ENCODE measurements around the gene KRTDAP. TPM values are rescaled to one million over a fixed set of nuclear protein-coding genes. Genes with fewer than 3 reads are reported as not detected.
"Not testable (repeated sequence)": the region's sequence is repeated elsewhere in the genome, so short reads cannot be mapped to it uniquely, and the experiment has no call there.

The KRTDAP gene
- polyA plus RNA-seq, 3 donors = 0.21 to 0.42 TPM; not detected in 1

DNA sequence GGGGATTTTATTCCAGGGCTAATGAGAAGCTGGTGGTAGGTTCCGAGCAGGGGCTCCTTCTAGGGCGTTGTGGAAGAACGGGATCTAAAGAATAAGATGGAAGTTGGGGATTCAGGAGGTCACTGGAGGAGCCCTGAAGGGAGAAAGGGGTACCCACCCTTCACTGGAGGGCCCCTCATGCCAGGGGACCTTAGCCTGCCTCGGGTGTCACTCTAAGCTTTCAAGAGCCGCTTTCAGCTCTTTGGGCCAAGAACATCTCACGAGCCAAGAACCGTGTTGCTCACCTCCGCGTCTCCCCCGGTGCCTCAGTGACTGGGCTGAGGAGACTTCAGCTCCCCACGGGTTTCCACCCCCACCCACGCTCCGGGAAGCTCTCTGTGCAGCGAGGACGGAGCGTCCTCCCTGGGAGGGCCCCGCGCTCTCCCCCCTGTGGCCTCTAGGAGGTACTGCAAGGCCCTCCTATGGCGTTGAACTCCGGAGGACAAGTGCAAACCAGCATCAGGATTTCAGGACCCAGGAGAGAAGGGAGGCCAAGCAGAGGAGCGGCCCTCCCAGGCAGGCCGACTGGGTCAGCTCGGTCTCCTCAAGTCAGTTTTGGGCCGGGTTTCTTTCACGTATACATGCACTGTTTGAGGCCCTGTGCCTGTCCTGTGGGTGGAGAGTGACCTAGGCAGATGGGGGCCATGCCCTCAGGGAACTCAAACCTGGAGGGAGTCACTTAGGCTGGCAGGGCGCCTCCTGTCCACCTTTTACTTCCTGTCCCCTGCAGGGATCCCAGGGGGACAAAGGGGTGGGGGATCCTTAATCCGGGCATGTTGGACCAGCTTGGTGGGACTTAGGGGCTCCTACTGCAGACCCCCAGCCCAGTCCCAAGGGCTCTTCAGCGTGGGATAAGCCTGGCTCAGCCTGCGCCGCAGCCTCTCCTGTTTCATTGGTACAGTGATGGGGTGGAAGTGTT, 5.1 kb upstream of the KRTDAP start:
- H3K27ac ChIP-seq (ENCODE audit: low read depth, low read length) = no peak overlapping the region
- WGBS, 3 donors = 24 to 26% (median 25%) methylated on average over 30 of the region's 30 CpGs

DNA sequence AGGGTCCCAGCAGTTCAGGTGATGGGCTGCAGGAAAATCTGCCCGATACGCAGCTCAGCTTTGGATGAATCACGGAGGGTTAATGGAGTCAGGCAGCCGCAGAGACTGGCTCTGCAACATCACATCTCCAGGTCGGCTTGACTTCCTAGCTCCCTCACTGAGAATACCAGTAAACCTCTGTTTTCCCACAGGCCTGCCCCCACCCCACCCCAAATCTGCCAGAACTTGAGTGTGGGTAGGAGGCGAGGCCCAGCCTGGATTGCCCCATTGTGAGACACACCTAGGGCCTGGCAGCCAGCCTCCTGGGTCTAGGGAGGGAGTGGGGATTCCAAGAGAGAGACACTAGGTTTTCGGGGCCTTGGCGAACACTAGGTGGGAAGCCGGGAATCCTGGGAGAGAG, 3.7 kb upstream of the KRTDAP start:
- no peak overlapping the region for H3K27ac ChIP-seq (ENCODE audit: low read depth, low read length)
- 89 to 91% (median 89%) methylated on average over 9 of the region's 9 CpGs for WGBS, 3 donors

DNA sequence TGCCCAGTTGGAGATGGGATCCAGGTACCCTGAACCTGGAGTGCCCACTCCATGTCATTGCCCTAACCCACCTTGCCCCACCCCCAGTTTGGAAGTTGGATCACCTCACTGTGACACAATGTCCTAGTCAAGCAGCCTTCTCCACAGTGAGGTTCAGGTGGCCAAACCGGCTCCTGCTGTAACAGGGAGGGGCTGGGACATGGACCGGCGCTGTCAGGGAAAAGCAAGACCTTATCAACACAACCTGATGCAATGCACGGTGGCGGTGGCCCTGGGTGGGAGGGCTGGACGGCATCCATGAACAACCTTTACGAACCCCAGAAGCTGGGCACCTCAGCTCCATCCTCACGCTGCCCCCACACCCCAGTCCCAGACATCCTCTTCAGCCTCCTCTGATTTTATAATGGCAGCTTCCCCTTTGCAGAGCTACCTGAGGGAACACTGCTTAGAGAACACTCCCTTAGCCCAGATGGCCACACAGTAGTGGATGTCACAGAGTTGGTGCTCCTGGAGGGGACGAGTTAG, 1.6 kb upstream of the KRTDAP start:
- H3K27ac ChIP-seq (ENCODE audit: low read depth, low read length) = no peak overlapping the region
- 85 to 90% (median 86%) methylated on average over 9 of the region's 9 CpGs for WGBS, 3 donors

DNA sequence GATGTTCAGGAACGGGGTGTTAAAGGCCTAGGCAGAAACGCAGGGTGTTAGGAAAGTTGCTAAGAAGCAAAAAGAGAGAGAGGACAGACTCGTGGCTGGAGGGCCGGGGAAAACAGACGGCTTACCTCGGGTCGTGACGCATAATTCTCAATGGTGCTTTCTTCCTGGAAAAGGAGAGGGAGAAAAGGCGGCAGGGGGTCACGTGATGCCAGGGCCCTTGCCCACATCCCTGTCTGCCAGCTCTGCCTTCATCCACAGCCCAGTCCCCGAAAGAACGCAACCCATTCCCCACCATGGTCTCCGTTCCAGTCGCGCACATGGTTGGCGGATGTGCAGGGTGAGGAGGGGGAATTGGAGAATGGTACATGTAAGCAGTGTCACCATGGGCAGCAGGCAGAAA, 1.6 kb downstream of the KRTDAP start:
- H3K27ac ChIP-seq (ENCODE audit: low read depth, low read length) = no peak overlapping the region
- 85 to 89% (median 86%) methylated on average over 15 to 16 of the region's 16 CpGs for WGBS, 3 donors

DNA sequence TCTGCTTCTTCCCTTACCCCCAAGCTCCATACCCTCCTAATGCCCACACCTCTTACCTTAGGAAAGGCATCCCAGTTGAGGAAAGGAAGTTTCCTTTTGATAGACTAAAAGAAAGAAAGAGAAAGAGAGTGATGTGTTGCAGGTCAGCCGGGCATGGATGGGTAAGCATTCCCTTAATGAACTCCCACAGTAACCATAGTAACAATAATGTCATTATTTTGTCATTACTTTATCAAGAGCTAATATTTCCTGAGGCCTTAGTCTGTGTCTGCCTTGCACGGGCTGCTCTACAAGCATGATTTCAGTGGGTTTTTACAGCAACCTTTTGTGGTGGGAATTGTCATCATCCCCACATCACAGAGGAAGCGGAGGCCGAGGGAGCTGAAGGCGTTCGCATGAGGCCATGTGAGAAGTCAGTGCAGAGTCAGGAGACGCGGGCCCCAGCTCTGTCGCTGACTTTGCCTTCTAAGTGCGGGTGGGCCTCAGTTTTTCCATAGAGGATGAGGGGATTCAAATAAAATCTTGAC, 2.5 kb downstream of the KRTDAP start:
- H3K27ac ChIP-seq (ENCODE audit: low read depth, low read length) = no peak overlapping the region
- WGBS, 3 donors = 90 to 95% (median 93%) methylated on average over 10 of the region's 10 CpGs

DNA sequence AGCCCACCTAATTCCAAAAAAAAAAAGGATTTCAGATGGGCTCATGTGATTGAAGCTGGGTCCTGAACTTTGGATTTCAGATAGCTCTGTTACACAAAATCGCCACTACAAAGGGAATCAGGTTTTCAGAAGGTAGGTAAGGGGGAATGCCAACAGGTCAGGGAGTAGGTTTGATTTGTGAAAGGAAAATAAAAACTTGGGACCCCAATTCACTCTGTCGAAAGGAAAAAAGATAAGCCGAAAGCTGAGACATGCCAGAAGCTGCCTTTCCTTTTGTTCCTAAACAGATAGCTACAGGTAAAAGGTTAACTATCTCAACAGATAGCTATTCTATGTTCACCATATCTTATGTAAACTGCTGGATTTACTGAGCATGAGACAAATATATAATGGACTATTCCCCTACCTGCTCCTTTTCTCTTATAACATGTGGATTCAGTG, 4.0 kb downstream of the KRTDAP start:
- WGBS, 3 donors = 33 to 89% (median 83%) methylated on average over 3 of the region's 3 CpGs
- no peak overlapping the region for H3K27ac ChIP-seq (ENCODE audit: low read depth, low read length)

DNA sequence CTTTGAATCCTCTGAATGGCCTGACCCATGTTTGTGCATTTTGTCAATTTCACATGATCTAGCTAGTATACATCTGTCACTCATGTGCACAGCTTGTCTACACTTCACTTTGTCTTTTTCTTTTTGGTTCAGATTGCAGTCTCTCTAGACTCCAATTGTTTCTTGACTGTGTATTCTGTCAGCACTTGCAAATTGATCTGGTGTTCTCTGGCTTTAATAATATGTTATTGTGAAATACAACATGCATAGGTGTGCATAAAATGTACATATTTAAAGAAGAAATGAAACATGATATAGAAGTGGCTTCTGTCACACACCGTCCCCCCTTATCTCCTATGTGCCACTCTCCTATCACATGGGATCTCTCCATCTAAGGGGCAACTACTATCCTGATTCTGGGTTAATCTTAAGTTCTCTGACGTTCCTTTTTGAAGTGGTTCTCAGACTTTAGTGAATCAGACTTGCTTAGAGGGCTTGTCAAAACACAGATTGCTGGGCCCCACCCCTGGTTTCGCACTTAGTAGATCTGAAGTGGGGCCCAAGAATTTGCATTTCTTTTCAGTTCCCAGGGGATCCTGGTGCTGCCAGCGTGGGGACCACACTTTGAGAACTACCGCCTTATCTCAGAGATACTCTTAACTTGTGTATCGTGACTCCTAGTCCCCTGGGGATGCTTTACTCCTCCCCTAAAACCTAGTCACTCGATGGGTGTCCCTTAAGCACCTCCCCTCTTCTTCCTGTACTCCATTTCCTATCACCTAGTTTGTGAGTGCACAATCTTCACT, 5.8 kb downstream of the KRTDAP start:
- H3K27ac ChIP-seq (ENCODE audit: low read depth, low read length) = no peak overlapping the region
- WGBS, 3 donors = 66 to 73% (median 70%) methylated on average over 7 of the region's 7 CpGs

DNA sequence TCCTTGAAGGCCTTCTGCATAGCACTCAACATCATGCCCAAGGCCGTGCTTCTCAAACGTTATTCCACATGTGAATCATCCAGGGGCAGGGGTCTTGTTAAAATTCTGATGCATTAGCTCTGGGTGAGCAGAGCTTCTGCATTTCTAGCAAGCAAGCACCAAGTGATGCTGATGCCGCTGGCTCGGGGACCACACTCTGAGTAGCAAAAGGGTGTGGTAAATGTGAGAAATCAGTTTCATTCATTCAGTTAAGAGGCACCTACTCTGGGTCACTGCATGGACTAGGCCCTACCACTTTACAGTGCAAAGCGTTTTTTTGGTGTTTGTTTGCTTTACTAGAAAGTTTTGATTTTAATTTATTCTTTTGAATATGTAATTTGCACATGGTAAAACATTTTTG, 7.2 kb downstream of the KRTDAP start:
- WGBS, 3 donors = 80 to 85% (median 83%) methylated on average over 5 of the region's 5 CpGs
- no peak overlapping the region for H3K27ac ChIP-seq (ENCODE audit: low read depth, low read length)

DNA sequence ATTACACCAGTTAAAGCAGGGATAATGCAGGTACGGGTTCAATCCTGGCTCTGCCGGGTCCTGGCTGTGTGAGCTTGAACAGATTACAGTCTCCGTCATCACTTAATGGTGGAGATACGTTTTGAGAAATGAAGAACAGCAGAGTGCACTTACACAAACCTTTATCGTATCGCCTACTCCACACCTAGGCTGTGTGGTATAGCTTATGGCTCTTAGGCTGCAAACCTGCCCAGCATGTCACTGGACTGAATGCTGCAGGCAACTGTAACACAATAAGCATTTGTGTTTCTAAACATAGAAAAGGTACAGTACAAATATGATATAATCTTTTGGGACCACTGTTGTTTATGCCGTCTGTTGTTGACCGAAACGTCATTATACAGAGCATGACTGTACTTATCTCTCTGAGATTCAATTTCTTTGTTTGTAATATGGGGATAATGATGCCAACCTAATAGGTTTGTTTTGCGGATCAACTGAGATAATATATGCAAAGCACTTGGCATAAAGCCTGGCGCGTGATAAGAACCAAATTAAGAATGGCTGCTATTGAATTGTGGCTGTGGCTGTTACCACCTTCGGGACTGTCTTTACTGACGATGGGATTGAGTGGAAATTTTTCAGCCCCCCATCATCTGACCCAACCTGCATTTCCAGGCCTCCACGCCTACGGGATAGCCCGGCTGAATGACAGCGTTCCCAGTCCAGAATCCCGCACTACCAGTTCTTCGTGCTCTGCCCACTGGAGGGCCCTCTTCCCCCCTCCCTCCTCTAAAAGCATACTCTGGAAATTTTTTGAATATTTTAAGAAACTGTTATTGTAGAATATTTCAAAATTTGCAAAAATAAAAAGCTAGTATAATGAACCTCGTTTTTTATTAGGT, 11.2 kb downstream of the KRTDAP start:
- 57 to 85% (median 83%) methylated on average over 21 of the region's 21 CpGs for WGBS, 3 donors
- no peak overlapping the region for H3K27ac ChIP-seq (ENCODE audit: low read depth, low read length)

DNA sequence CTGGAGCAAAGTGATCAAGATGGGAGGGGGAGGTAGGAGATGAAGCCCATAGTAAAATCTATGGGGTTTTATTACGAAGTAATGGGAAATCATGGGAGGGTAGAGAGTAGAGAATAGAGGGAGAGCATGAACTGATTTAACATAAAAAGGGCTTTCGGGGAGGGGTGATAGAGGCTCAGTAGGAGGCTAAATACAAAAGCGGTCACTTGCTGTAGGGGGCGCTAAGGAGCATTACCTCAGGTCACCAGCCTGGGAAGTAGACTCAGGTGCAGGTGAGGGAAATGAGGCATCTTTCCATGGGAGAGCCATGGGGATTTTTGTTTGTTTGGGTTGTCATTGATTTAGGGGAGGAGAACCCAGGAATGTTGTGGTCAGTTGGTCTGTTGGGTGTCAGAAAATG, 14.1 kb downstream of the KRTDAP start:
- no peak overlapping the region for H3K27ac ChIP-seq (ENCODE audit: low read depth, low read length)
- WGBS, 3 donors = 57 to 69% (median 59%) methylated on average over 4 of the region's 4 CpGs

DNA sequence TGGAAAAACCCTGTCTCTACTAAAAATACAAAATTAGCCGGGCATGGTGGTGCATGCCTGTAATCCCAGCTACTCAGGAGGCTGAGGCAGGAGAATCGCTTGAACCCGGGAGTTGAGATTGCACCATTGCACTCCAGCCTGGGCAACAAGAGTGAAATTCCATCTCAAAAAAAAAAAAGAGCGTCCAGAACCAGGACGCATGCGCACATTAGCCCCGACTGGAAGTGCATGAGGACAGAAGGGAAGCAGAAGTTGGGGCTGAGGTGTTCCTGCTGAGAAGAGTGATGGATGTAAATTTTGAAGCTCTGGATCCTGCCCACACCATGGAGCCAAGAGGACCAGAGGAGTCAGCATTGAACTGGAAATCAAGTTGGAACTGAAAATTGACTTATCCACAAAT, 15.7 kb downstream of the KRTDAP start:
- WGBS, 3 donors = 89 to 93% (median 89%) methylated on average over 7 of the region's 7 CpGs
- H3K27ac ChIP-seq (ENCODE audit: low read depth, low read length) = not testable (repeated sequence)

DNA sequence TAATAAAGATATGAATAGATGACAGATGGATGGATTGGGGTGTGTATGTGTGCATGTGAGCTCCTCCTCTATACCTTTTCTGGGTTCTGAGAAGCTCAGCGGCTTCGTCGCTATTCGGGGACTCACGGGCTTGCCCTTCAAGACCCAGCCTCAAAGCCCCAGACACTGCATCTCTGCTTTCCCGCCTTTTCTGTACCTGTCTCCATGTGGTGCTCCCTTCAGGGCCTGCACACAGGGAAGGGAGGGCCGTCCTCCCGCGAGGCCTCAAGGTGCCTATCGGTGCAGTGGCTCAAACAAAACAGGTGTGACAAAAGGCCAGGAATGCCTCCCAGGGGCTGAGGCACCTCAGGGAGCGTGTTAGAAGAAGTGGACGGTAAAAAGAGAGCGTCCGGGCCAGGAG, 16.2 kb downstream of the KRTDAP start:
- WGBS, 3 donors = 91 to 95% (median 94%) methylated on average over 14 of the region's 14 CpGs

DNA sequence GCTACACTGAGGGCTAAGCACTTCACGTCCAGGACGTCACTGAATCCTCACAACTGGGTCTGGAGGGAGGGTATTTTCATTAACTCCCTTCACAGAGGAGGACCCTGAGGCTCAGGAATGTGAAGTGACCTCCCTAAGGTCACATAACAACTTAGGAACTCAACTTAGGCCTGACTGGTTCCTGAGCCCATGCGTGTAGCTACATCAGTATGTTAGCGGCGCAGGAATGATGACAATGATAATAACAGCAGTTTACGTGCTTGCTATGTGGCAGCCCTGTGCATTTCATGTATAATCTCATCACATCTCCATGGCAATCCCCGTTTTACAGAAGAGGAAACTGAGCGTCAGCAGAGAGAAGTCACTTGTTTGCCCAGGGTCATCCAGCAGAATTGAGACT, 18.3 kb downstream of the KRTDAP start:
- WGBS, 3 donors = 85 to 92% (median 88%) methylated on average over 8 of the region's 8 CpGs
- H3K27ac ChIP-seq (ENCODE audit: low read depth, low read length) = no peak overlapping the region

More for the DNA sequence above, 16.2 kb downstream of the KRTDAP start:
- no peak overlapping the region for H3K27ac ChIP-seq (ENCODE audit: low read depth, low read length)

DNA sequence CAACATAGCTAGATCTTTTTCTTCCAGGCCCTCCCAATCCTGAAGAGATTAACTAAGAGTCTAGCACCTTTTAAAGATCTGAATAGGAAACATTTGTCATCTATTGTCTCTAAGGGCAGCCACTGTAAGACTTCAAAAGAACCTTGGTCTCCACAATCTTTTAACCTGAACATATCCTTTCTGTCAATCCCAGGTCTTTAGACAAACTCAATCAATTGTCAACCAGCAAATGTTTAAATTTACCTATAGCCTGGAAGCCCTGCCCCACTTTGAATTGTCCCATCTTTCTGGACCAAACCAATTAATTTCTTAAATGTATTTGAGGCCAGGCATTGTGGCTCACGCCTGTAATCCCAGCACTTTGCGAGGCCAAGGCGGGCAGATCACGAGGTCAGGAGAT, 19.2 kb downstream of the KRTDAP start:
- WGBS, 3 donors = 94 to 96% (median 95%) methylated on average over 4 of the region's 4 CpGs
- H3K27ac ChIP-seq (ENCODE audit: low read depth, low read length) = not testable (repeated sequence)

DNA sequence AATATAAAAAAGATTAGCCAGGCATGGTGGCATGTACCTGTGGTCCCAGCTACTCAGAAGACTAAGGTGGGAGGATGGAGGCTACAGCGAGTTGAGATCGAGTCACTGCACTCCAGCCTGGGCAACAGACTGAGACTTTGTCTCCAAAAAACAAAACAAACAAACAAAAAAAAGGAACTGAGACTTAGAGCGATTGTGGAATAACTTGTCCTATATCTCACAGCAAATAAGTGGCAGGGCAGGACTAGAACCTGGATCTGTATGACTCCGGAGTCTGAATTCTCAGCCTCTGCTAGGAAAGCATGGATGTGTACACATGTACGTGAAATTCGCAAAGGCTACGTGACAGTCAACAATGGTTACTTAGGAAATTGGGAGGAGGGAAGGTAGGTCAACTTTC, 20.1 kb downstream of the KRTDAP start:
- WGBS, 3 donors = 89 to 93% (median 91%) methylated on average over 7 of the region's 7 CpGs

DNA sequence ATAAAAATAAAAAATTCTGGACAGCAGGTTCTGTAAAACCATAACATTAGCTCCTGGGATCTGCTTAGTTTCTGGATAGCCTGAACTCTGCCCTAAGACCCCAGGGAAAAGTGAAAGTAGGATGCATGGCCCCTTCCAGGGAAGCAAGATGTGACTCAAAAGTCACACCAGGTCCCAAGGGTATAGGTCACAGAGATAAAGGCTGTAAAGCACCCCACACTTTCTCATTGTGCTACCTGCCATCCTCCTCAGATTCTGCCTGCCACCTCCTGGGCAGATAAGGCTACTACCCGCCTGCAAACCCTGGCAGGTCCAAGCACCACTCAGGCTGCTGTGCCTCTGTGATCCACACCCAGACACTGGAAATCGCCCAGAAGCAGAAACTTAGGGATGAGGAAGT, 21.6 kb downstream of the KRTDAP start:
- no peak overlapping the region for H3K27ac ChIP-seq (ENCODE audit: low read depth, low read length)
- 5 to 16% (median 15%) methylated on average over 2 of the region's 2 CpGs for WGBS, 3 donors

More for the DNA sequence above, 20.1 kb downstream of the KRTDAP start:
- H3K27ac ChIP-seq (ENCODE audit: low read depth, low read length) = no peak overlapping the region

DNA sequence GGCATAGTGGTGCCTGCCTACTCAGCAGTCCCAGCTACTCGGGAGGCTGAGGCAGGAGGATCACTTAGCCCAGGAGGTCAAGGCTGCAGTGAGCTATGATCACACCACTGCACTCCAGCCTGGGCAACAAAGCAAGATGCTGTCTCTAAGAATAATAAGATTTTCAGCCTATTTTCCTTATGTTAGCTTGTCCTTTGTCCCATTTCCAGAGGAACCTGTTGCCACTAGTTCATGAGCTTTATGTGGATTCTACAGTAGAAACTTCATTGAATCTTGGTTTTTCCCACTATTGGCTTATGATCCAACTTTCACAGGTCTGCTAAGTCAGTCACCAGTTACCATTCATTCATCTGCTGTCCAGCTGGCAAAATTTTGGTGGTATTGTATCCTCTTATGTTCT, 24.0 kb downstream of the KRTDAP start:
- no peak overlapping the region for H3K27ac ChIP-seq (ENCODE audit: low read depth, low read length)
- WGBS, 3 donors = 84 to 92% (median 86%) methylated on average over 1 of the region's 1 CpG

DNA sequence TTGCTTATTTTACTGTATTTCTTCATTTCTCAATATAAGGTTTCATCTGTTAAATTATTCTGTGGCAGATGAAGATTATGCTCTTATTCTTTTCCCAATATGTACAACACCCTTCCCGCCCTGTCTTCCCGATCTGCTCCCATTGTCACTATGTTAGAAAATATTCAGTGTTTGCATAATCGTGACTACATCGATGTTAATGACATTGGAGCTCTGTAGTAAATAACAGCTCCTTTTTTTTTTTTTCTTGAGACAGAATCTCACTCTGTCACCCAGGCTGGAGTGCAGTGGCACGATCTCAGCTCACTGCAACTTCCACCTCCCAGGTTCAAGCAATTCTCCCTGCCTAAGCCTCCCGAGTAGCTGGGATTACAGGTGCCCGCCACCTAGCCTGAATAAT, 27.3 kb downstream of the KRTDAP start:
- H3K27ac ChIP-seq (ENCODE audit: low read depth, low read length) = not testable (repeated sequence)
- WGBS, 3 donors = 39 to 75% (median 55%) methylated on average over 7 of the region's 7 CpGs

Measured in adipose tissue (tissue), 3 donors.